CD4-positive, alpha-beta T cell (primary cell): ENCODE data around the gene UBXN11. TPM values are rescaled to one million over a fixed set of nuclear protein-coding genes. Genes with fewer than 3 reads are reported as not detected.

Experiments used
- ATAC-seq: fragments of 200-7000 bp; cut with Tn5 transposase; one replicate; pipeline ENCODE4 v1.10.0; 2022; ENCODE audit warnings: mild to moderate bottlenecking; ENCODE audit not compliant: poor library complexity
- CTCF ChIA-PET: fragments of 350-600 bp; sonication (Branson Sonifier 250); formaldehyde crosslinking; loops from one replicate; lab custom pipeline; 2021; ENCODE audit warnings: antibody characterized with exemption, inconsistent platforms; lab: Charles Lee
- POLR2A ChIA-PET: fragments of 350-600 bp; sonication (Branson Sonifier 250); formaldehyde crosslinking; loops from one replicate; lab custom pipeline; 2021; ENCODE audit warnings: antibody characterized with exemption, inconsistent platforms; lab: Charles Lee
- DNase-seq, 14 experiments: peaks; one replicate each; pipeline ENCODE4 v3.0.0-alpha.2; 2013 to 2020; ENCODE audit warnings: mixed read lengths in 2 of 14
- H3K27ac ChIP-seq, 2 donors: one replicate each; pipeline versions ENCODE4 v1.5.1 to v1.7.0; 2013; ENCODE audit warnings: low read length in 2 of 2, low read depth in 1 of 2, mild to moderate bottlenecking in 1 of 2
- H3K27me3 ChIP-seq, 2 experiments: 1 replicate in 1 of 2; 2 replicates in 1 of 2; pipeline versions ENCODE4 v1.6.1 to v1.7.0; 2013; ENCODE audit warnings: low read length in 2 of 2, control low read depth in 1 of 2, mild to moderate bottlenecking in 1 of 2, moderate library complexity in 1 of 2; ENCODE audit not compliant: insufficient read depth in 2 of 2, control insufficient read depth in 1 of 2
- H3K36me3 ChIP-seq: one replicate; pipeline ENCODE4 v1.6.1; 2013; ENCODE audit warnings: low read length, control low read depth; ENCODE audit not compliant: insufficient read depth
- H3K4me1 ChIP-seq: one replicate; pipeline ENCODE4 v1.6.1; 2013; ENCODE audit warnings: low read length, control low read depth; ENCODE audit not compliant: insufficient read depth
- H3K4me3 ChIP-seq: one replicate; pipeline ENCODE4 v1.5.1; 2013; ENCODE audit warnings: mild to moderate bottlenecking, low read length, moderate library complexity
- H3K9me3 ChIP-seq, 2 experiments: 1 replicate in 1 of 2; 2 replicates in 1 of 2; pipeline versions ENCODE4 v1.6.1 to v1.7.0; 2013; ENCODE audit warnings: low read length in 2 of 2, mild to moderate bottlenecking in 2 of 2, control low read depth in 1 of 2, moderate library complexity in 1 of 2; ENCODE audit not compliant: control insufficient read depth in 1 of 2, insufficient read depth in 1 of 2
- H3K27ac Mint-ChIP-seq: one replicate; pipeline ENCODE4 v1.8.0; 2020; ENCODE audit warnings: mixed read lengths
- H3K27me3 Mint-ChIP-seq: one replicate; pipeline ENCODE4 v1.8.0; 2021; ENCODE audit warnings: mixed read lengths
- H3K36me3 Mint-ChIP-seq: one replicate; pipeline ENCODE4 v1.8.0; 2021; ENCODE audit warnings: low read depth, mixed read lengths
- H3K4me1 Mint-ChIP-seq: one replicate; pipeline ENCODE4 v1.8.0; 2021; ENCODE audit warnings: low read depth, mixed read lengths
- H3K4me3 Mint-ChIP-seq: one replicate; pipeline ENCODE4 v1.8.0; 2020; ENCODE audit warnings: mild to moderate bottlenecking, mixed read lengths
- H3K9me3 Mint-ChIP-seq: one replicate; pipeline ENCODE4 v1.8.0; 2020; ENCODE audit warnings: mixed read lengths
- intact Hi-C, 2 experiments: fragments of 100-400 bp; cut with DNase I in 1 of 2; cut with micrococcal nuclease in 1 of 2; formaldehyde crosslinking; loops; one replicate each; pipeline versions ENCODE4 v1.15.1 to v1.9.0; 2023 to 2025; cut with DNase I, micrococcal nuclease
- total RNA-seq, 174 experiments: library from RNA in 2 of 174; stranded (reverse) in 2 of 174; gene quantifications; one replicate each; pipeline ENCODE4 v1.2.3 and lab custom pipeline; 2021 to 2026
- TF ChIP-seq, protein P1 (sequence below): fragments of 200-600 bp; IDR thresholded peaks from one replicate; pipeline ENCODE4 v1.8.0; 2022; ENCODE audit warnings: antibody characterized with exemption, mild to moderate bottlenecking

The UBXN11 gene
- total RNA-seq, 2 experiments from 2014 or later = 39.3 to 42.3 TPM

- Mint-ChIP-seq H3K36me3 (no peaks in the 10 kb centered on the region), H3K9me3 (no peaks in the 10 kb centered on the region), H3K4me3 (no peak overlapping the region), H3K27me3 (no peaks in the 10 kb centered on the region), H3K27ac (no peak overlapping the region), H3K4me1 (no peaks in the 10 kb centered on the region)
- no peaks in the 10 kb centered on the region for H3K9me3 ChIP-seq
- DNase-seq (no peak), ATAC-seq (no peak)
- intact Hi-C loops = no loop called here
- ChIA-PET CTCF (no interaction called here), POLR2A (no interaction called here)
- no peaks in the 10 kb centered on the region for H3K27me3 ChIP-seq
- no peaks in the 10 kb centered on the region for H3K36me3 ChIP-seq
- TF ChIP-seq, protein P1, sequence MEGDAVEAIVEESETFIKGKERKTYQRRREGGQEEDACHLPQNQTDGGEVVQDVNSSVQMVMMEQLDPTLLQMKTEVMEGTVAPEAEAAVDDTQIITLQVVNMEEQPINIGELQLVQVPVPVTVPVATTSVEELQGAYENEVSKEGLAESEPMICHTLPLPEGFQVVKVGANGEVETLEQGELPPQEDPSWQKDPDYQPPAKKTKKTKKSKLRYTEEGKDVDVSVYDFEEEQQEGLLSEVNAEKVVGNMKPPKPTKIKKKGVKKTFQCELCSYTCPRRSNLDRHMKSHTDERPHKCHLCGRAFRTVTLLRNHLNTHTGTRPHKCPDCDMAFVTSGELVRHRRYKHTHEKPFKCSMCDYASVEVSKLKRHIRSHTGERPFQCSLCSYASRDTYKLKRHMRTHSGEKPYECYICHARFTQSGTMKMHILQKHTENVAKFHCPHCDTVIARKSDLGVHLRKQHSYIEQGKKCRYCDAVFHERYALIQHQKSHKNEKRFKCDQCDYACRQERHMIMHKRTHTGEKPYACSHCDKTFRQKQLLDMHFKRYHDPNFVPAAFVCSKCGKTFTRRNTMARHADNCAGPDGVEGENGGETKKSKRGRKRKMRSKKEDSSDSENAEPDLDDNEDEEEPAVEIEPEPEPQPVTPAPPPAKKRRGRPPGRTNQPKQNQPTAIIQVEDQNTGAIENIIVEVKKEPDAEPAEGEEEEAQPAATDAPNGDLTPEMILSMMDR = no peak
- no peak overlapping the region for H3K4me3 ChIP-seq
- H3K27ac ChIP-seq = no peak overlapping the region
- peaks cover 3% of the 10 kb centered on the region for H3K4me1 ChIP-seq
These were observed 43.4 kb upstream of the UBXN11 start for GRCh38 chr1:26349877-26350244.

GRCh38 chr1:26349188-26349876 is 42.9 kb upstream of the UBXN11 start:
- no peaks in the 10 kb centered on the region for H3K4me1 Mint-ChIP-seq
- Histone ChIP-seq H3K9me3 (no peaks in the 10 kb centered on the region), H3K4me1 (peaks cover 3% of the 10 kb centered on the region), H3K36me3 (no peaks in the 10 kb centered on the region), H3K27ac (no peak overlapping the region), H3K4me3 (no peak overlapping the region), H3K27me3 (no peaks in the 10 kb centered on the region)
- no peak for DNase-seq
- ChIA-PET CTCF (no interaction called here), POLR2A (no interaction called here)
- no peak for ATAC-seq
- H3K27me3 Mint-ChIP-seq = no peaks in the 10 kb centered on the region
- intact Hi-C loops = no loop called here
- no peaks in the 10 kb centered on the region for H3K36me3 Mint-ChIP-seq
- TF ChIP-seq, protein P1 = no peak
- H3K9me3 Mint-ChIP-seq = no peaks in the 10 kb centered on the region
- H3K4me3 Mint-ChIP-seq = no peak overlapping the region
- H3K27ac Mint-ChIP-seq = no peak overlapping the region

GRCh38 chr1:26346274-26347033 is 40.0 kb upstream of the UBXN11 start:
- ATAC-seq (no peak), DNase-seq (no peak)
- H3K27ac Mint-ChIP-seq = no peak overlapping the region
- no peaks in the 10 kb centered on the region for H3K36me3 ChIP-seq
- no peaks in the 10 kb centered on the region for H3K27me3 ChIP-seq
- intact Hi-C loops = no loop called here
- TF ChIP-seq, protein P1 = no peak
- ChIA-PET POLR2A (interaction anchor here (0.9 kb wide), 1 partner anchor 61 kb away, joined by 3 read pairs; no protein-coding TSS in a partner anchor), CTCF (interaction anchor here (1.2 kb wide), 1 partner anchor 242 kb away, joined by 3 read pairs; no protein-coding TSS in a partner anchor)
- H3K9me3 Mint-ChIP-seq = no peaks in the 10 kb centered on the region
- H3K27ac ChIP-seq = no peak overlapping the region
- no peak overlapping the region for H3K4me3 ChIP-seq
- H3K9me3 ChIP-seq = no peaks in the 10 kb centered on the region
- no peaks in the 10 kb centered on the region for H3K36me3 Mint-ChIP-seq
- peaks cover 3% of the 10 kb centered on the region for H3K4me1 ChIP-seq
- H3K4me1 Mint-ChIP-seq = no peaks in the 10 kb centered on the region
- H3K4me3 Mint-ChIP-seq = no peak overlapping the region
- H3K27me3 Mint-ChIP-seq = no peaks in the 10 kb centered on the region
